Measurements from ENCODE around the gene EIPR1. TPM values are rescaled to one million over a fixed set of nuclear protein-coding genes. Genes with fewer than 3 reads are reported as not detected.

EIPR1 gene
- total RNA-seq, 1 experiment from 2014 or later = 40.4 TPM

GRCh38 chr2:3277050-3277747 is 100.4 kb downstream of the EIPR1 start:
- no peak for DNase-seq

GRCh38 chr2:3272761-3273160 is 104.9 kb downstream of the EIPR1 start:
- Histone ChIP-seq H3K4me1 (ENCODE audit: low read length) (no peaks in the 10 kb centered on the region), H3K79me2 (ENCODE audit: low read length) (peaks cover 60% of the 10 kb centered on the region), H3K36me3 (ENCODE audit: insufficient read depth, low read length) (0 out of 2 replicates have a peak, but pooled peaks cover 4% of the 10 kb centered on the region), H3K27ac (ENCODE audit: low read length) (no peak overlapping the region), H2AFZ (ENCODE audit: low read length) (no peak overlapping the region), H3K9me2 (replicated peaks; ENCODE audit: insufficient read depth, low read length) (no peaks in the 10 kb centered on the region), H3K9ac (ENCODE audit: low read length) (no peak overlapping the region), H3K4me2 (ENCODE audit: low read depth, low read length, poor library complexity, severe bottlenecking) (no peak overlapping the region), H4K20me1 (ENCODE audit: insufficient read depth, low read depth, low read length) (no peaks in the 10 kb centered on the region), H3K4me3 (ENCODE audit: low read length) (no peak overlapping the region), H3K27me3 (ENCODE audit: low read length) (no peaks in the 10 kb centered on the region), H3K9me3 (ENCODE audit: low read length) (peaks cover 15% of the 10 kb centered on the region)
- DNase-seq = no peak

More at GRCh38 chr2:3277050-3277747, 100.4 kb downstream of the EIPR1 start:
- no peak overlapping the region for H3K4me3 ChIP-seq (ENCODE audit: low read length)
- H3K9me2 ChIP-seq (replicated peaks; ENCODE audit: insufficient read depth, low read length) = no peaks in the 10 kb centered on the region
- no peak overlapping the region for H3K9ac ChIP-seq (ENCODE audit: low read length)
- H3K27ac ChIP-seq (ENCODE audit: low read length) = no peak overlapping the region
- H2AFZ ChIP-seq (ENCODE audit: low read length) = no peak overlapping the region
- H3K9me3 ChIP-seq (ENCODE audit: low read length) = peaks cover 15% of the 10 kb centered on the region
- H3K79me2 ChIP-seq (ENCODE audit: low read length) = peaks cover 56% of the 10 kb centered on the region
- 0 out of 2 replicates have a peak, but pooled peaks cover 4% of the 10 kb centered on the region for H3K36me3 ChIP-seq (ENCODE audit: insufficient read depth, low read length)
- H4K20me1 ChIP-seq (ENCODE audit: insufficient read depth, low read depth, low read length) = no peaks in the 10 kb centered on the region
- no peak overlapping the region for H3K4me2 ChIP-seq (ENCODE audit: low read depth, low read length, poor library complexity, severe bottlenecking)
- H3K4me1 ChIP-seq (ENCODE audit: low read length) = no peaks in the 10 kb centered on the region
- no peaks in the 10 kb centered on the region for H3K27me3 ChIP-seq (ENCODE audit: low read length)

- no peak overlapping the region for H3K4me2 ChIP-seq (ENCODE audit: low read depth, low read length, poor library complexity, severe bottlenecking)
- H3K27ac ChIP-seq (ENCODE audit: low read length) = no peak overlapping the region
- H3K9me2 ChIP-seq (replicated peaks; ENCODE audit: insufficient read depth, low read length) = no peaks in the 10 kb centered on the region
- no peak overlapping the region for H3K9ac ChIP-seq (ENCODE audit: low read length)
- no peaks in the 10 kb centered on the region for H4K20me1 ChIP-seq (ENCODE audit: insufficient read depth, low read depth, low read length)
- peaks cover 10% of the 10 kb centered on the region for H3K9me3 ChIP-seq (ENCODE audit: low read length)
- 0 out of 2 replicates have a peak, but pooled peaks cover 4% of the 10 kb centered on the region for H3K36me3 ChIP-seq (ENCODE audit: insufficient read depth, low read length)
- H2AFZ ChIP-seq (ENCODE audit: low read length) = no peak overlapping the region
- no peaks in the 10 kb centered on the region for H3K4me1 ChIP-seq (ENCODE audit: low read length)
- H3K4me3 ChIP-seq (ENCODE audit: low read length) = no peak overlapping the region
- H3K79me2 ChIP-seq (ENCODE audit: low read length) = peaks cover 53% of the 10 kb centered on the region
- no peak for DNase-seq
- no peaks in the 10 kb centered on the region for H3K27me3 ChIP-seq (ENCODE audit: low read length)
Observed at GRCh38 chr2:3270095-3270478, 107.5 kb downstream of the EIPR1 start.

- Histone ChIP-seq H3K27me3 (ENCODE audit: low read length) (no peaks in the 10 kb centered on the region), H3K36me3 (ENCODE audit: insufficient read depth, low read length) (0 out of 2 replicates have a peak, but pooled peaks cover 4% of the 10 kb centered on the region), H3K4me3 (ENCODE audit: low read length) (no peak overlapping the region), H3K27ac (ENCODE audit: low read length) (no peak overlapping the region), H4K20me1 (ENCODE audit: insufficient read depth, low read depth, low read length) (no peaks in the 10 kb centered on the region), H3K9me3 (ENCODE audit: low read length) (0 out of 2 replicates have a peak, but pooled peaks cover 6% of the 10 kb centered on the region), H3K4me1 (ENCODE audit: low read length) (no peaks in the 10 kb centered on the region), H3K4me2 (ENCODE audit: low read depth, low read length, poor library complexity, severe bottlenecking) (no peak overlapping the region), H3K9ac (ENCODE audit: low read length) (no peak overlapping the region), H3K9me2 (replicated peaks; ENCODE audit: insufficient read depth, low read length) (no peaks in the 10 kb centered on the region), H3K79me2 (ENCODE audit: low read length) (peaks cover 49% of the 10 kb centered on the region), H2AFZ (ENCODE audit: low read length) (no peak overlapping the region)
- no peak for DNase-seq
Observed at GRCh38 chr2:3269425-3270094, 108.1 kb downstream of the EIPR1 start.

- DNase-seq = no peak
Observed at GRCh38 chr2:3268705-3269029, 109.0 kb downstream of the EIPR1 start.

GRCh38 chr2:3267869-3268704 is 109.5 kb downstream of the EIPR1 start:
- no peak overlapping the region for H2AFZ ChIP-seq (ENCODE audit: low read length)
- H3K4me2 ChIP-seq (ENCODE audit: low read depth, low read length, poor library complexity, severe bottlenecking) = no peak overlapping the region
- H3K27me3 ChIP-seq (ENCODE audit: low read length) = no peaks in the 10 kb centered on the region
- H3K27ac ChIP-seq (ENCODE audit: low read length) = no peak overlapping the region
- peaks cover 35% of the 10 kb centered on the region for H3K79me2 ChIP-seq (ENCODE audit: low read length)
- 0 out of 2 replicates have a peak, but pooled peaks cover 4% of the 10 kb centered on the region for H3K36me3 ChIP-seq (ENCODE audit: insufficient read depth, low read length)
- DNase-seq = no peak
- H3K9me2 ChIP-seq (replicated peaks; ENCODE audit: insufficient read depth, low read length) = no peaks in the 10 kb centered on the region
- no peaks in the 10 kb centered on the region for H4K20me1 ChIP-seq (ENCODE audit: insufficient read depth, low read depth, low read length)
- H3K9me3 ChIP-seq (ENCODE audit: low read length) = 0 out of 2 replicates have a peak, but pooled peaks cover 3% of the 10 kb centered on the region
- H3K4me1 ChIP-seq (ENCODE audit: low read length) = no peaks in the 10 kb centered on the region
- H3K9ac ChIP-seq (ENCODE audit: low read length) = no peak overlapping the region
- no peak overlapping the region for H3K4me3 ChIP-seq (ENCODE audit: low read length)

More at GRCh38 chr2:3268705-3269029, 109.0 kb downstream of the EIPR1 start:
- peaks cover 41% of the 10 kb centered on the region for H3K79me2 ChIP-seq (ENCODE audit: low read length)
- H3K36me3 ChIP-seq (ENCODE audit: insufficient read depth, low read length) = 0 out of 2 replicates have a peak, but pooled peaks cover 4% of the 10 kb centered on the region
- H3K4me1 ChIP-seq (ENCODE audit: low read length) = no peaks in the 10 kb centered on the region
- H3K9me3 ChIP-seq (ENCODE audit: low read length) = 0 out of 2 replicates have a peak, but pooled peaks cover 3% of the 10 kb centered on the region
- H4K20me1 ChIP-seq (ENCODE audit: insufficient read depth, low read depth, low read length) = no peaks in the 10 kb centered on the region
- H2AFZ ChIP-seq (ENCODE audit: low read length) = no peak overlapping the region
- no peak overlapping the region for H3K4me3 ChIP-seq (ENCODE audit: low read length)
- no peak overlapping the region for H3K9ac ChIP-seq (ENCODE audit: low read length)
- H3K9me2 ChIP-seq (replicated peaks; ENCODE audit: insufficient read depth, low read length) = no peaks in the 10 kb centered on the region
- no peak overlapping the region for H3K27ac ChIP-seq (ENCODE audit: low read length)
- H3K4me2 ChIP-seq (ENCODE audit: low read depth, low read length, poor library complexity, severe bottlenecking) = no peak overlapping the region
- no peaks in the 10 kb centered on the region for H3K27me3 ChIP-seq (ENCODE audit: low read length)

GRCh38 chr2:3266925-3267867 is 110.4 kb downstream of the EIPR1 start:
- Histone ChIP-seq H3K9me3 (ENCODE audit: low read length) (no peaks in the 10 kb centered on the region), H3K4me3 (ENCODE audit: low read length) (no peak overlapping the region), H3K4me2 (ENCODE audit: low read depth, low read length, poor library complexity, severe bottlenecking) (no peak overlapping the region), H2AFZ (ENCODE audit: low read length) (no peak overlapping the region), H3K27me3 (ENCODE audit: low read length) (no peaks in the 10 kb centered on the region), H3K9me2 (replicated peaks; ENCODE audit: insufficient read depth, low read length) (no peaks in the 10 kb centered on the region), H4K20me1 (ENCODE audit: insufficient read depth, low read depth, low read length) (no peaks in the 10 kb centered on the region), H3K36me3 (ENCODE audit: insufficient read depth, low read length) (0 out of 2 replicates have a peak, but pooled peaks cover 4% of the 10 kb centered on the region), H3K27ac (ENCODE audit: low read length) (no peak overlapping the region), H3K4me1 (ENCODE audit: low read length) (no peaks in the 10 kb centered on the region), H3K9ac (ENCODE audit: low read length) (no peak overlapping the region), H3K79me2 (ENCODE audit: low read length) (peaks cover 26% of the 10 kb centered on the region)
- no peak for DNase-seq
